PC-9 (cell line): Measurements from ENCODE around the gene CALML5. TPM values are rescaled to one million over a fixed set of nuclear protein-coding genes. Genes with fewer than 3 reads are reported as not detected.

Experiments used
- BruUV-seq: library from RNA; stranded (reverse); fragments of 400-500 nt; replicated peaks from 2 replicates; lab custom pipeline; 2021; lab: Mats Ljungman, UMichigan
- CTCF ChIA-PET: fragments of 300-600 bp; sonication (Branson Sonifier 250); formaldehyde crosslinking; loops from one replicate; lab custom pipeline; 2022; ENCODE audit warnings: antibody characterized with exemption; lab: Charles Lee
- POLR2A ChIA-PET: fragments of 300-600 bp; sonication (Branson Sonifier 250); formaldehyde crosslinking; loops from one replicate; lab custom pipeline; 2022; ENCODE audit warnings: antibody characterized with exemption; ENCODE audit not compliant: unreplicated experiment; lab: Charles Lee
- DNase-seq, 2 experiments: peaks; one replicate each; pipeline versions ENCODE4 v3.0.0 to v3.0.0-alpha.2; 2015 to 2022; ENCODE audit warnings: mixed read lengths in 1 of 2
- H2AFZ ChIP-seq: fragments of 200-600 bp; sonication (generic); 2 replicates; pipeline ENCODE4 v1.8.1; 2017; ENCODE audit warnings: antibody characterized with exemption
- H3F3A ChIP-seq: fragments of 200-600 bp; sonication (generic); 2 replicates; pipeline ENCODE4 v1.8.1; 2017; ENCODE audit warnings: antibody characterized with exemption, mild to moderate bottlenecking, low read depth; ENCODE audit not compliant: insufficient read depth
- H3K27ac ChIP-seq: fragments of 200-600 bp; sonication (generic); 2 replicates; pipeline ENCODE4 v1.6.1; 2016; ENCODE audit warnings: mixed run types
- H3K27me3 ChIP-seq: fragments of 200-600 bp; sonication (generic); 2 replicates; pipeline ENCODE4 v1.6.1; 2016; ENCODE audit warnings: low read depth, mixed run types; ENCODE audit not compliant: insufficient read depth
- H3K36me3 ChIP-seq: fragments of 200-600 bp; sonication (generic); 2 replicates; pipeline ENCODE4 v1.6.1; 2016; ENCODE audit warnings: low read depth, mixed run types
- H3K4me1 ChIP-seq: fragments of 200-600 bp; sonication (generic); replicated peaks from 2 replicates; pipeline ENCODE4 v1.6.1; 2016; ENCODE audit warnings: mixed run types; ENCODE audit not compliant: insufficient read depth
- H3K4me2 ChIP-seq: fragments of 200-600 bp; sonication (generic); 2 replicates; pipeline ENCODE4 v1.6.1; 2017; ENCODE audit warnings: mixed run types
- H3K4me3 ChIP-seq: fragments of 200-600 bp; sonication (generic); 2 replicates; pipeline ENCODE4 v1.6.1; 2016; ENCODE audit warnings: mixed run types
- H3K79me2 ChIP-seq: fragments of 200-600 bp; sonication (generic); 2 replicates; pipeline ENCODE4 v1.6.1; 2017; ENCODE audit warnings: low read depth, mixed run types
- H3K9me2 ChIP-seq: fragments of 200-600 bp; sonication (generic); 2 replicates; pipeline ENCODE4 v1.8.1; 2017; ENCODE audit warnings: mild to moderate bottlenecking; ENCODE audit not compliant: insufficient read depth
- H3K9me3 ChIP-seq: fragments of 200-600 bp; sonication (generic); 2 replicates; pipeline ENCODE4 v1.8.1; 2016; ENCODE audit warnings: low read depth; ENCODE audit not compliant: insufficient read depth
- H4K20me1 ChIP-seq: fragments of 200-600 bp; sonication (generic); 2 replicates; pipeline ENCODE4 v1.8.1; 2017; ENCODE audit not compliant: insufficient read depth
- EZH2 ChIP-seq: fragments of 200-600 bp; sonication (generic); IDR thresholded peaks from 2 replicates; pipeline ENCODE4 v1.8.0; 2017; ENCODE audit warnings: antibody characterized with exemption, low read depth
- intact Hi-C: fragments of 100-400 bp; cut with micrococcal nuclease; formaldehyde crosslinking; loops from one replicate; pipeline ENCODE4 v1.10.0; 2022; ENCODE audit not compliant: unreplicated experiment
- total RNA-seq: library from RNA; stranded (reverse); gene quantifications from 2 replicates; pipeline ENCODE4 v1.2.3, GENCODE V29; 2021
- TF ChIP-seq, protein P1 (sequence below): fragments of 200-600 bp; sonication (generic); conservative IDR thresholded peaks from 2 replicates; pipeline ENCODE4 v1.6.1; 2017; ENCODE audit warnings: mixed run types, antibody characterized with exemption, mild to moderate bottlenecking, moderate library complexity

CALML5 gene
- total RNA-seq, 1 experiment from 2014 or later, result 3.0 TPM

DNA sequence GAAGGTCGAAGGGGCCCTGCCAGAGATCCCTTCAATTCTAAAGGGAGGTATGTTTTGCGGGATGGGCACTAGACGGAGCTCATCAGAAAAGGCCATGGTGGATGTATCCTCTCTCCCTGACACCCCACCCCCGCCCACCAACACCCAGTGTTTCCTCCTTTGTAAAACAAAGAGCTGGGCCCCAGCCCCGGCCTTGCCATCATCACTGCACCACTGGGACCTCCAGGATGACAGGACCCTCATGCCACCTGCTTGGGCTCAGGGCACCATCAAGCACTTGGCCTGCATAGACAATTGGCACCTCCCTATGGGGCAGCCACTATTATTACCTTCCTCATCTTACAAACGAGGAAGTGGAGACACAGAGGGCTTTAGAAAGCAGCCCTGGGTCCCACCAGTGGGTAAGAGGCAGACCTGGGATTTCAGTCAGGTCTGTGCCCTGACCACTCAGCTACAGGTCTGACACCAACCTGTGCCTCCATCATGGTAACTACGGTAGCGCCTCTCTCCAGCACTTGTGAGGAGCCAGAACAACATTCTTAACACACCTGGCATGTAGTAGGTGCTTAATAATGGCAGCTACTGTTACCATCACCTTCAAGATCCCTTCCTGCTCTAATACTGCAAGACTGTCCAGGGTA, 27.4 kb upstream of the CALML5 start:
- intact Hi-C loops, result no loop called here
- no TSS peak for BruUV-seq

DNA sequence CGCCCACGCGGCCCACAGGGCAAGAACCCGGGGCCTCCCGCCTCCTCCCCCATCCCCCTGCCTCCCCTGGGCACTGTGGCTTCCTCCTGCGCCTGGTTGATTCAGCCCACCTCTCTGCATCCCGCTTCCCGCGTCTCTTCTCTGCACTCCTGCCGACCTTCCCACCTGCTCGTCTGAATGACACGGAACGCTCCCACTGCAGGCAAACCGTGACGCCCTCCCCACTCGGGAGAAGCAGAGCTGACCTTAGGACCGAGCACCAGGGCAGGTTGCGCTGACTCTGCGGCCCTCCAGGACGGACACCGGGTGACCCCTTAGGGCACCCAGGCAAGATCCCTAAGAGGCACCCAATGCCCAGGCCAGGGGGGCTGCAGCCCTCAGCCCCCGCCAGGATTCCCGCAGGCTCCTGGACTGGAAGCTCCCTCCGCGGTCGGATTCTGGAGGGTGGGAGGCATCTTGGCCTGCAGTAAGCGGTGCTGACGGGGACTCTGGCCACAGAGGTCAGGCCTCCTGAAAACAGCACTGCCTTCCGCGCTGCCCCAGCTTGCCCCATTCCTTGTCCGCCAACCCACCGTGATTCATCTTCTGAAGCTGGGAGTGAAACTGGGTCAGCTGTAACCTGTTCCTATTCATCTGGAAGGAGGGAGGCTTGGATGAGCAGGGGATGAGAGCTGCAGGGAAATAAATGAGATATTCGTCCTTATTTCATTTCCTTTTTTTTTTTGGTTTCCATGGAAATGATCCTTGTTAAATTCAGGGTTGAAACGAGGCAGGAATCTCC, 26.4 kb upstream of the CALML5 start:
- Histone ChIP-seq H3F3A (no peaks in the 10 kb centered on the region), H3K4me1 (no peaks in the 10 kb centered on the region), H3K9me2 (no peaks in the 10 kb centered on the region), H3K4me3 (no peak overlapping the region), H3K4me2 (no peak overlapping the region), H2AFZ (no peak overlapping the region), H3K79me2 (no peaks in the 10 kb centered on the region), H3K9me3 (no peaks in the 10 kb centered on the region), H3K27ac (no peak overlapping the region), H4K20me1 (no peaks in the 10 kb centered on the region), H3K36me3 (no peaks in the 10 kb centered on the region), H3K27me3 (no peaks in the 10 kb centered on the region)
- BruUV-seq, result no TSS peak
- CTCF ChIA-PET, result no interaction called here
- no peak for DNase-seq
- POLR2A ChIA-PET, result no interaction called here
- TF ChIP-seq, protein P1, sequence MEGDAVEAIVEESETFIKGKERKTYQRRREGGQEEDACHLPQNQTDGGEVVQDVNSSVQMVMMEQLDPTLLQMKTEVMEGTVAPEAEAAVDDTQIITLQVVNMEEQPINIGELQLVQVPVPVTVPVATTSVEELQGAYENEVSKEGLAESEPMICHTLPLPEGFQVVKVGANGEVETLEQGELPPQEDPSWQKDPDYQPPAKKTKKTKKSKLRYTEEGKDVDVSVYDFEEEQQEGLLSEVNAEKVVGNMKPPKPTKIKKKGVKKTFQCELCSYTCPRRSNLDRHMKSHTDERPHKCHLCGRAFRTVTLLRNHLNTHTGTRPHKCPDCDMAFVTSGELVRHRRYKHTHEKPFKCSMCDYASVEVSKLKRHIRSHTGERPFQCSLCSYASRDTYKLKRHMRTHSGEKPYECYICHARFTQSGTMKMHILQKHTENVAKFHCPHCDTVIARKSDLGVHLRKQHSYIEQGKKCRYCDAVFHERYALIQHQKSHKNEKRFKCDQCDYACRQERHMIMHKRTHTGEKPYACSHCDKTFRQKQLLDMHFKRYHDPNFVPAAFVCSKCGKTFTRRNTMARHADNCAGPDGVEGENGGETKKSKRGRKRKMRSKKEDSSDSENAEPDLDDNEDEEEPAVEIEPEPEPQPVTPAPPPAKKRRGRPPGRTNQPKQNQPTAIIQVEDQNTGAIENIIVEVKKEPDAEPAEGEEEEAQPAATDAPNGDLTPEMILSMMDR, result no peak
- no peak for TF ChIP-seq EZH2
- intact Hi-C loops, result no loop called here

More for the DNA sequence above, 27.4 kb upstream of the CALML5 start:
- Histone ChIP-seq H3K9me3 (no peaks in the 10 kb centered on the region), H3K4me1 (no peaks in the 10 kb centered on the region), H3K4me2 (no peak overlapping the region), H3K79me2 (no peaks in the 10 kb centered on the region), H2AFZ (no peak overlapping the region), H3K4me3 (no peak overlapping the region), H3K27ac (no peak overlapping the region), H3F3A (no peaks in the 10 kb centered on the region), H3K27me3 (no peaks in the 10 kb centered on the region), H3K9me2 (no peaks in the 10 kb centered on the region), H3K36me3 (no peaks in the 10 kb centered on the region), H4K20me1 (no peaks in the 10 kb centered on the region)
- CTCF ChIA-PET, result no interaction called here
- POLR2A ChIA-PET, result interaction anchor here (0.6 kb wide), 1 partner anchor 63 kb away, joined by 16 read pairs; no protein-coding TSS in a partner anchor
- no peak for DNase-seq
- TF ChIP-seq, protein P1, result no peak
- TF ChIP-seq EZH2, result no peak

DNA sequence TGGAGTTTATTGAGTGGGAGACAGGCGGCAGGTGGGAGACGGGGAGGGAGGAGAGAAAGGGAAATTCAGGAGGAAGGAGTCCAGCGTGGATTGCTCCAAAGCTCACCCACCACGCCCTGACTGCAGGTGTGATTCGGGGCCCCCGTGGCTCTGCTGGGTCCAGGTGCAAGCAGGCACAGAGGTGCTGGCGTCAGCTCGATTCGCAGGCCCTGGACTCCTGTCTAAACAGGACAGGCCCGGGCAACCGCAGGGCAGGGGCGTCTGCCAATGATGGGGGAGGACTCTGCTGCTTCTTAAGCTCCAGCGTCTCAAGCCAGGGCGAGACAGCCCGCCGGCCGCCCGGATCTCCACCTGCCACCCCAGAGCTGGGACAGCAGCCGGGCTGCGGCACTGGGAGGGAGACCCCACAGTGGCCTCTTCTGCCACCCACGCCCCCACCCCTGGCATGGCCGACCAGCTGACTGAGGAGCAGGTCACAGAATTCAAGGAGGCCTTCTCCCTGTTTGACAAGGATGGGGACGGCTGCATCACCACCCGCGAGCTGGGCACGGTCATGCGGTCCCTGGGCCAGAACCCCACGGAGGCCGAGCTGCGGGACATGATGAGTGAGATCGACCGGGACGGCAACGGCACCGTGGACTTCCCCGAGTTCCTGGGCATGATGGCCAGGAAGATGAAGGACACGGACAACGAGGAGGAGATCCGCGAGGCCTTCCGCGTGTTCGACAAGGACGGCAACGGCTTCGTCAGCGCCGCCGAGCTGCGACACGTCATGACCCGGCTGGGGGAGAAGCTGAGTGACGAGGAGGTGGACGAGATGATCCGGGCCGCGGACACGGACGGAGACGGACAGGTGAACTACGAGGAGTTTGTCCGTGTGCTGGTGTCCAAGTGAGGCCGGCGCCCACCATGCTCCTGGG, 25.5 kb upstream of the CALML5 start, which contains the start of gene CALML3:
TSS of gene CALML3 (plus strand) at position 321 of the 920 bp plus-strand sequence. CDS start at position 446, 125 bp downstream.
- no peak for TF ChIP-seq EZH2
- TF ChIP-seq, protein P1, result no peak
- Histone ChIP-seq H3K27me3 (no peaks in the 10 kb centered on the region), H3K9me2 (no peaks in the 10 kb centered on the region), H4K20me1 (no peaks in the 10 kb centered on the region), H3K9me3 (no peaks in the 10 kb centered on the region), H3K27ac (no peak within 1 kb of the TSS), H3F3A (no peaks in the 10 kb centered on the region), H3K4me2 (no peak within 1 kb of the TSS), H3K4me1 (no peaks in the 10 kb centered on the region), H3K36me3 (no peaks in the 10 kb centered on the region), H2AFZ (no peak within 1 kb of the TSS), H3K4me3 (no peak within 1 kb of the TSS), H3K79me2 (no peaks in the 10 kb centered on the region)
- ChIA-PET POLR2A (no interaction called here), CTCF (no interaction called here)
- no TSS peak for BruUV-seq
- intact Hi-C loops, result no loop called here
- no peak for DNase-seq
